ENCODE results near the gene POU6F2.
"Not testable (repeated sequence)": the region's sequence is repeated elsewhere in the genome, so short reads cannot be mapped to it uniquely, and the experiment has no call there.

Gene POU6F2, protein sequence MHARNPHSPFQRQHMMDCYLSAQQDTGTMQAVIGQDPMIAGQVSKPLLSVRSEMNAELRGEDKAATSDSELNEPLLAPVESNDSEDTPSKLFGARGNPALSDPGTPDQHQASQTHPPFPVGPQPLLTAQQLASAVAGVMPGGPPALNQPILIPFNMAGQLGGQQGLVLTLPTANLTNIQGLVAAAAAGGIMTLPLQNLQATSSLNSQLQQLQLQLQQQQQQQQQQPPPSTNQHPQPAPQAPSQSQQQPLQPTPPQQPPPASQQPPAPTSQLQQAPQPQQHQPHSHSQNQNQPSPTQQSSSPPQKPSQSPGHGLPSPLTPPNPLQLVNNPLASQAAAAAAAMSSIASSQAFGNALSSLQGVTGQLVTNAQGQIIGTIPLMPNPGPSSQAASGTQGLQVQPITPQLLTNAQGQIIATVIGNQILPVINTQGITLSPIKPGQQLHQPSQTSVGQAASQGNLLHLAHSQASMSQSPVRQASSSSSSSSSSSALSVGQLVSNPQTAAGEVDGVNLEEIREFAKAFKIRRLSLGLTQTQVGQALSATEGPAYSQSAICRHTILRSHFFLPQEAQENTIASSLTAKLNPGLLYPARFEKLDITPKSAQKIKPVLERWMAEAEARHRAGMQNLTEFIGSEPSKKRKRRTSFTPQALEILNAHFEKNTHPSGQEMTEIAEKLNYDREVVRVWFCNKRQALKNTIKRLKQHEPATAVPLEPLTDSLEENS

GRCh38 chr7:38977685-38978084 lies at the start of gene POU6F2:
POU6F2 (plus strand) TSS chr7:38977909; CDS start chr7:38977954, 45 bp downstream.
- no peak for DNase-seq

DNA sequence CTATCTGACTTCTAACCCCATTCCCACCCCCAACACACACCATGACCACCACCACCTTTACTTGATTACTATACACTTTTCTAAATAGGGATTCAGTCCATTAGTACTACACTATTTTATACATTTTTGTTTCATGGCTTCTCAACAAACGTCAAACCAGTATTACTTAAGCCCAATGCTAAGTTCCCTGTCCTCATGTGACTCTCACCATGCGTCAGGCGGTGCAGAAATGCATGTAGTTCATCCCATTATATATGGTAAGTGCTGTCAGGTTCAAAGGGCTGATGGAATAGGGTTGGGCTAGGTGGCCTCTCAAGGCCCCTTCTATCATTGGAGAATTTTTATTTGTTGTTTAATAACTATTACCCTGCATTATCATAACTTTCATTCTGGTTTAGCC lies 49.2 kb upstream of the POU6F2 start:
- DNase-seq: no peak

GRCh38 chr7:38929460-38930171 lies 48.1 kb upstream of the POU6F2 start:
- DNase-seq: no peak

- DNase-seq: peak; percentile 19
Measured at GRCh38 chr7:38932509-38933168, 45.1 kb upstream of the POU6F2 start.

DNA sequence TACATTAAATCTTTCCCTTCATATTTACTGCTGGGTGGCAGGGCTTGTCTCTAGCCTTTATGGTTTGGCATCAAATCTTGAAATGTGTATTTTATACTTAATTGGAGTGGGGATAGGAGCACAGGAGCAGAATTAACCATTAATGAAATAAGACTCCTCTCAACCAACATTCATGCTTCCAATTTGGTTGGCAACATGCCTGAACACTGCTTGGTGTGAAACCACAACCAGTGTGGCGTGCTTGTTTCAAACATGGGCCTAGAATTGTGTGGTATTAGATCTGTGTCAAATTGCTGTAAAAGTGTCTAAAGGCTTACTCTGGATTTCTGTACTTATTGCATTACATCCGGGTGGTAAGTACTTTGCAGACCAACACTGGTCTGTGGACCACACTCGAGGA lies 43.7 kb upstream of the POU6F2 start:
- DNase-seq: no peak

DNA sequence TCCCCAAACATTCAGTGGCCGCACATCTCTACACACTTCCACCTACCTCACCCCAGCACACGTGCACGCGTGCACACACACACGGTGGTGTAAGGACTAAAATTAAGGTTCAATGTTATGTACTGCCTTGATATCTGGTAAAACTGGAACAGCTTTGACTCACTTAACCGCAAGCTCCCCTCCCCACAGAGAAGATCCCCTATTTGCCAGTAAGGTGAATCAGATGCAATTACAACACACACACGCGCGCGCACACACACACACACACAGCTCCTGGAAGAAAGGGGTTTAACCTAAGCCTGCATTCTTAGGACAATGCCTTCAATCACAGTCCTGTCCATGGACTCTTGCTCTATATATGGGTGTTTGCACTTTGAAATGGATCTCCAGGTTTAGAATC lies 43.2 kb upstream of the POU6F2 start:
- DNase-seq: no peak

DNA sequence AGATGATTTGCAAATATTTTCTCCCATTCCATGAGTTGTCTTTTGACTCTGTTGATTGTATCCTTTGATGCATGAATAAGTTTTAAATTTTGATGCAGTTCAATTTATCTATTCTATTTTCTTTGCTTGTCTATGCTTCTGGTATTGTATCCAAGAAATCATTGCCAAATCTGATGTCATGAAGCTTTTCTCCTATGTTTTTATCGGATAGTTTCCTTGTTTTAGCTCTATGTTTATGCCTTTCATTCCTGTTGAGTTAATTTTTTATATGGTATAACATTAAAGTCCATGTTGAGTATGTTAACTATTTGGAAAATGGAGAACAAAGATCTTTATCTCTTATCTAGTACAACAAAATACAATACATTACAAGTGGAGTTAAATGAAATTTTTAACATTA lies 41.1 kb upstream of the POU6F2 start:
- no peak for DNase-seq

DNA sequence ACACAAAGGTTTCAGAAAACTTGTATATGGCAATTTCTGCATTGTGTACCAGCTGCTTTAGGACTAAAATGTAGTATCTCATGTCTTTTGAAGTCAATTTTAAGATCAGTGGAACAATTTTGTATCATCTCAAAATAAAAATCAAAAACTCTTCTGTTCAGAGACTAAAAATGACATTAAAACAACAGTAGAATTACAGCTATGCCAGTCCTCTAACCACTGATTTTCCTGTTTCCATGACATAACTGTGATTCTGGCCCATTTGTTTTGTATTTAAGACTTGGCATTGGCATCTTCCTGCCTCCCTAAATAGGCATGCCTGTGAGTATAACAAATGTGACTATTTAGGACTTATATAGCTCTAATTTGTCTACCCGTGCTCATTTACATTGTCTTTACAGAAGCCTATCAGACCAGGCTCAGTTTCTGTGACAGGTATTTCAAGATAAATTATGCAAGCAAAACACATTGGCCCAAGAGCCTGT lies 39.7 kb upstream of the POU6F2 start:
- no peak for DNase-seq

GRCh38 chr7:38938589-38938988 lies 39.1 kb upstream of the POU6F2 start:
- no peak for DNase-seq

GRCh38 chr7:38940774-38941173 lies 36.9 kb upstream of the POU6F2 start:
- DNase-seq: no peak

DNA sequence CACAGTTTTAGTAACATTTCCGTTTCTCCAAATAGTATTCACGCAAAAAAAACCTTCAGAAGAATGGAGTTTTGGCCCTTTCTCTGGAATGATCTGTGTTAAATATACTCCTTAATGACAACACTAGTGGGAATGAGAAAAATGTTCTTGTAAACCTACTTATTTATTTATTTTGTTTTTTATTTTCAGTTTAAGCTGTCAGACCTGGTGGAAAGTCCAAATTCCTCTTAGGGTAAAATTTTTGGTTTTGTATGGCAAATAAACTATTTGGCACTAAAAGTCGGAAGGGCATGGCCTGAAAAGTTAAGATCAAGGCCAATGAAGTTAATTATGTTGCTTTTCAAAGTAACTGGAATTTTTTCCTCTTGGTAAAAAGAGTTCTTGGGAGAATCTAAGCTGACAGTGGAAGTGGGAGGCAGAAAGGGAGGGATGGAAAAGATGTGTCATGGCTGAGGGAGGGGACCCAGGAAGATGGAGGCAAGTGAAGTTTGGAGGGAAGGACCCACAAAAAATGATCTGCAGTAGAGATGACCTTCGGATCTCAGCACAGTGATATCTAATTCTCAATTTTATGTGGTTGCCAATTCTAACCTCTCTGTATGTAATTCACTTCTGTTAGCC lies 35.2 kb upstream of the POU6F2 start:
- DNase-seq: no peak

DNA sequence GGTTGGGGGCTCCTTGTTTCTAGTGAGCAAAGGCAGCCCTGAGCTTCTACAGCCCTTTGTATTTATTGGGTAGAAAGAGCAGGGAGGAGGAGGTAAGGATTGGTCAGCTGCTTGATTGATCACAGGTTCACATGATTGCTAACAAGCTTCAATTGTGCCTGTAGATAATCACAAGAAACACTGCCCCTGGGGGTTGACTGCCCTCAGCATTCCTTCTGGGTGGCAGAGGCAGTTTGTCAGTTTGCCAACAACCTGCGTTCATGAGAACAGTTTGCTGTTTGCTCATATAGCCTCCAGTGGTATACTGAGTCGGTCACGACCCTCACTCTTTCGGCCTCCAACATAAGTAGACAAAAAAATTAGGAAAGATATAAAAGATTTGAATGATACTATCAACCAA lies 30.2 kb upstream of the POU6F2 start:
- DNase-seq: not testable (repeated sequence)

DNA sequence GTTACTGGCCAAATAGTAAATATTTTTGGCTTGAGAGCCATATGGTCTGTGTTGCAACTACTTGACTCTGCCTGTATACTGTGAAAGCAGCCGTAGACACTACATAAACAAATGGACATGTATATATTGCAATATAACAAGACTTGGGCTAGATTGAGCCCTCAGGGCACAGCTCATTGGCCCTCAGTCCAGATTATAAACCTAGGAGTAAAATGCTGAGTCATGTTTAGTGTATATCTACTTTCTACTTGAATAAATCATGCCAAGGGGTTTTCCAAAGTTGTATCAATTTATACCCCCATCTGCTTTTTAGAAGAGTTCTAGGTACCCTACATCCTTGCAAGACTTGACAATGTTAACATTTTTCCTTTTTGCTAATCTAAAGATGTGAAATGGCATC lies 27.4 kb upstream of the POU6F2 start:
- no peak for DNase-seq

DNA sequence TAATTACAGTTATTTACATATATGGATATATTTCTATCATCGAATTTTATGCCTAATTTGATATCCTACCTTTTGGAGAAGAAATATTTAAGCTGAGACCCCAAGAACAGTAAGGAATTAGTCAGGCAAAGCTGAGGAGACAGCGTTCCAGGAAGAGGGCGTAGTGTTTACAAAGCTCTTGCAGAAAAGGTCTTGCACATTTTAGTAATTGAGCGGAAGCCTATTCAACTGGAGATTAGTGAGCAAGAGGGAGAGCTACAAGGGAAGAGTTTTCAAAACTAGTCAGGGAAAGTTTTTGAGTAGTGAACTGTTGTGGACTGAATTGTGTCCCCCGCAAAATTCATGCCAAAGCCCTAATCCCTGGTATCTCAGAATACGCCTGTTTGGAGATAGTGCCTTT lies 26.5 kb upstream of the POU6F2 start:
- DNase-seq: no peak

- no peak for DNase-seq
Measured at GRCh38 chr7:38953227-38953626, 24.5 kb upstream of the POU6F2 start.

GRCh38 chr7:38953971-38954370 lies 23.7 kb upstream of the POU6F2 start:
- no peak for DNase-seq

DNA sequence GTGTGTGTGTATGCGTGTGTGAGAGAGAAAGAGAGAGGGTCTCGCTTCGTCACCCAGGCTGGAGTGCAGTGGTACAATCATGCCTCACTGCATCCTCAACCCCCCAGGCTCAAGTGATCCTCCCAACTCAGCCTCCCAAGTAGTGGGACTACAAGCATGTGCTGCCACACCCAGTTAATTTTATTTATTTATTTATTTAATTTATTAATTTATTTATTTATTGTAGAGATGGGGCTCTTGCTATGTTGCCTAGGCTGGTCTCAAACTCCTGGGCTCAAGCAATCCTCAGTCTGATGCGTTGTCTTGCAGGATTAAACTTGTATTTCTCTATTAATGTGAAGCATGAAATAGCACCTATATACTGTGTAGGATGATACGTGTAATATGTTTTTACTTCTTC lies 21.8 kb upstream of the POU6F2 start:
- no peak for DNase-seq

GRCh38 chr7:38962028-38962427 lies 15.7 kb upstream of the POU6F2 start:
- DNase-seq: no peak

DNA sequence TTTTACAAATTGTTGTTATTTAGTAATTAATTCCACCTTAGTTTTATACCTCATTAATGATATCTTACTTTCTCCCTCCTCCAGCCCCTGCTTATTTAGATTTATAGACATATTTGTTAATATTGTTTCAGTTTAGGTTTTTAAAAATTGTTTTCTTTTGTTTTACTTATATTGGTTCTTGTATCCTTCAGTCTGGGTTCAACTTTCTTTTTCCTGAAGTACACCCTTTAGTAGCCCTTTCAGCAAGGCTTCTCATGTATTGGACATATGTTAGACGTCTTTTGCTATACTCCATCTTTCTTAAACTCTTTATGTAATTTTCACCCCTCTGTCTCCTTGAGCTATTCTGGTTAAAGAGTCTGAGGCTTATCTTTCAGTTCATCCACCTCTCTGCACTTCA lies 12.8 kb upstream of the POU6F2 start:
- no peak for DNase-seq

DNA sequence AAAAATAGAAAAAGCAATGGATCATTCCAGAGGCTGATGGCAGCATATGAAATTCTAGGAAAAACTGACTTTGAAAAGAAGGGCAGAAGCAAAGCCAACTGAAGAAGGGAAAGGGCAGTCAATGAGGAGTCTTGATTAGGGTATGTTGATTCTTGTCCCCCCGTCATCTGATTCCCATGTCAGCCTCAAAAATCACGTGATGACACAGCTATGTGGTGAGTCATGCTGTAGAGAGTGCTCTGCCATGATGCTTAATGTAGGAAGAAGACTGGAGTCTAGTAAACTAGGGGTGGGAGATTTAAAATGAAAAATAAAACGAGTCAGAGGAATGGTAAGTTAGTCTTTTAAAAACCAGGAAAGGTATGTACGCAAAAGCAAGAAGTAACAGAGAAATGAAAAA lies 3.9 kb upstream of the POU6F2 start:
- no peak for DNase-seq

DNA sequence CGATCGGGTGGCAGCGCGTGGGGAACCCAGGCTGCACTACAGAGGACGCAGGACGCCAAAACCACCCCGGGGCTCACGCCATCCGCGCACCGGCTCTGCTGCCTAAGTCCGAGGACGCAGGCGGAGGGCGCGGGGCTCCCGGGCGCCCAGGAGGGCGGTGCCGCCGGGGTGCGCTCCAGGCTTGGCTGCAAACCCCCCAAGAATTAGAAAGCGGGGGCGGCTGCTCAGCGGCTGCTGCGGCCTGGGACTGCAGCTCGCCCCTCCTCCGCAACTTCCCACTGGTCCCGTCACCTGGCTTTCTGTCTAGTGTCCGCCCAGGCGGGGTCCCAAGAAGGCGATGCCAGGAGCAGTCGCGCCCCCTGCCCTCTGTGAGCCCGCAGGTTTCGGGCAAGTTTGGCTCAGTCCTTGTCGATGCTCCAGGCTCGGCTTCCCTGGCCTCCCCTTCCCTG lies 1.7 kb upstream of the POU6F2 start:
- DNase-seq: no peak

GRCh38 chr7:38978491-38978890 lies 782 bp downstream of the POU6F2 start:
- no peak for DNase-seq

DNA sequence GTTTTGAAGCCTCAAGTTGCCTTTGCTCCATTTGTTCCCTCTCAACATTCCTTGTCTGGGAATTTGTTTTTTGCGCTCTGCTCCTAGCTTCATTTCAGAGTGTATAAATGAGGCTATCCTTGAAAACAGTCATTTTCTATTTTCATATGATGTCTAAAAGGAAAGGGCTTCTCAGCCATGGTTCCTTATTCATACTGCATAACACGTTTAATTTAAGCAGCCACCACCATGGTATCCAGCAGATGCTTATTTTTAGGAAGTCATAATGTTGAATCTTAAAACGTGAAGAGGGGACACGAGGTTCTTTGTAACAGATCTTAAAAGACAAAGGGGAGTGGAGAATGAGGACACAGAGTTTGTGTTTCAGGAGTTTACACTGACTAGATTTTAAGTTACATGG lies 14.5 kb downstream of the POU6F2 start:
- DNase-seq: no peak

Data from GOT3 (cell line).